Measurements from ENCODE around the gene EFS. TPM values are rescaled to one million over a fixed set of nuclear protein-coding genes. Genes with fewer than 3 reads are reported as not detected.
"Not testable (repeated sequence)": the region's sequence is repeated elsewhere in the genome, so short reads cannot be mapped to it uniquely, and the experiment has no call there.

EFS gene
- total RNA-seq, 1 donor from 2014 or later: 15.5 TPM

GRCh38 chr14:23399136-23399535 lies 34.2 kb upstream of the EFS start:
- no peak for DNase-seq (ENCODE audit: low spot score)

GRCh38 chr14:23398348-23398747 lies 33.4 kb upstream of the EFS start:
- no peak for DNase-seq (ENCODE audit: low spot score)

DNA sequence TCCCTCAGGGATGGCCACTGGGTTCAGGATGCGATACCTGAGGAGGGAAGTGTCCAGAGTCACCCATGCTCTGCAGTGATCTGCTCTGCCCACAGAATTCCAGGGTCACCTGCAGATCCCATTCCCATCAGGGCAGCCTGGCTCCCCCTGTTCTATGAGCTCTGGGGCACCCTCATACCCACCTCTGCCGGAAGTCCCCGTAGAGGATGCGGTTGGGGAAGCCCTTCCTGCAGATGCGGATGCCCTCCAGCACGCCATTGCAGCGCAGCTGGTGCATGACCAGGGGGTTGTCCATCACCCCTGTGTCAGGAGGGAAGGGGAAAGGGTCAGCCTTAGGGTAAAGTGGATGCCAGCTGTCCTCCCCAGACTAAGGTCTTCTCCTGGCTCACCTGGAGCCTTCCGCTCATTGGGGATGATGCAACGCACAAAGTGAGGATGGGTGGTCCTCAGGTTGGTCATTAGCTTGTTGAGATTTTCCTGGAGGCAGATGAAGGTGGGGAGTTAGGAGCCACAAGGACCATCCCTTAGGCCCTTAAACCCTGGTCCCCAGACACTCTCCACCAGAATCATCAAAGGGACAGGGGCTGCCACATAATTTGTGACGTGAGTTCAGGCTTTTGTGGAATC lies 31.9 kb upstream of the EFS start:
- no peak for DNase-seq (ENCODE audit: low spot score)

DNA sequence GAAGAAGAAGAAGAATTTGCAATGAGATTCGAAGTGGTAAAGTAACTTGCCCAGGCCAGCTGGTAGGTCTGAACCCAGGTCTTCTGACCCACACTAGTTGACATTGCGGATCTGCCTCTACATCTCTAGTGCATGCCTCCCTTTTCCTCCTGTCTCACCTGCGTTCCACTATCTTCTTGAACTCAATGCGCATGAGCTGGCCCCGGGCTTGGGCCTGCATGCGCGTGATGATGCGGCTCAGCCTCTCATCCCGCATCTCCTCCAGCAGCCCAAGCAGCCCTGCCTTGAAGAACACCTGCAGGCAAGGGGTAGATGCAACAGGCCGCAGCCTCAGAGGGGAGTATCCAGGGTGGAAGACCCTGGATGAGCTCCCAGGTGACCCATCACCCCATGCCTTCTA lies 31.2 kb upstream of the EFS start:
- DNase-seq (ENCODE audit: low spot score): no peak

- DNase-seq (ENCODE audit: low spot score): no peak
Measured at GRCh38 chr14:23392613-23393012, 27.6 kb upstream of the EFS start.

DNA sequence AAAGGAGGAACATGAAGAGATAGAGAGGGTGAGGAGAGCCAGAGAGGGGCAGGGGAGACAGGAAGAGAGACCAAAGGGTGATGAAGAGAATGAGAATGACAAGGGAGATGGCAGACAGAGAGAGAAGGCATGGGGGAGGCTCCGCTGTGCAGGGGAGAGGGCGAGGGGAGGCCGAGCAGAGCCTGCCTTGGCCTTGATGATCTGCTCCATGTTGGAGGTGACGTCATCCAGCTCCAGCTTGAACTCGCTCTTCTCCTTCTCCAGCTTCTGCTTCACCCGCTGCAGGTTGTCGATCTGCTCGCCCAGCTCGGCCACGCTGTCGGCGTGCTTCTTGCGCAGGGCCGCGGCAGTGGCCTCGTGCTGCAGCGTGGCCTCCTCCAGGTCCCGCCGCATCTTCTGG lies 24.9 kb upstream of the EFS start:
- DNase-seq (ENCODE audit: low spot score): not testable (repeated sequence)

GRCh38 chr14:23389396-23389795 lies 24.4 kb upstream of the EFS start:
- DNase-seq (ENCODE audit: low spot score): no peak

GRCh38 chr14:23388996-23389395 lies 24.0 kb upstream of the EFS start:
- DNase-seq (ENCODE audit: low spot score): no peak

- DNase-seq (ENCODE audit: low spot score): no peak
Measured at GRCh38 chr14:23387916-23388882, 23.2 kb upstream of the EFS start.

- DNase-seq (ENCODE audit: low spot score): no peak
Measured at GRCh38 chr14:23386999-23387398, 22.0 kb upstream of the EFS start.

GRCh38 chr14:23386266-23386657 lies 21.3 kb upstream of the EFS start:
- not testable (repeated sequence) for DNase-seq (ENCODE audit: low spot score)

DNA sequence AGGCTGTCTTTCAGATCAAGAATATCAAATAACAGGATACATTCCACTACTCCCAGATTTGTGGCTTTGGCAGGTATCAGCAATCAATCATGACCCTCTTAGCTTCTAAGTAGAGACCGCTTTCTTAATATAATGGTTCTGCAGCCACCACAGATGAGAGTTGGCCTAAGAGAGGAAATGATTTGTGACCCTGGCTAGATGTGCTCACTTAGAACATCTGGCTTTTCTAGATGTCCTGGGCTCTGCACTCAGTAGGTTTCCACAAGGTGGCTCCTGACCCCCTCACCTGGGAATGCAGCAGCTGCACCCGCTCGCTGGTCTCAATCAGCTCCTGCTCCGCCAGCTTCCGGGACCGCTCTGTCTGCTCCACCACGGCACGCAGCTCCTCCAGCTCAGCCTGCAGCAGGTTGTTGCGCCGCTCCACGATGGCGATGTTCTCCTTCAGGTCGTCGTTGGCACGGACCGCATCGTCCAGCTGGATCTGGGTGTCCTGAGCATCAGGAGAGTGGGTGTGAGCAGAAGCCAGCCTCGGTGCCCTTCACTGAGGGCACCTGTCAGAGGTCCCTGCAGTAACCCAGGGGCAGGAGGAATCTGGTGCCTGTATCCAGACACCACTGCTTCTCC lies 20.8 kb upstream of the EFS start:
- DNase-seq (ENCODE audit: low spot score): no peak

- no peak for DNase-seq (ENCODE audit: low spot score)
Measured at GRCh38 chr14:23385244-23385641, 20.3 kb upstream of the EFS start.

DNA sequence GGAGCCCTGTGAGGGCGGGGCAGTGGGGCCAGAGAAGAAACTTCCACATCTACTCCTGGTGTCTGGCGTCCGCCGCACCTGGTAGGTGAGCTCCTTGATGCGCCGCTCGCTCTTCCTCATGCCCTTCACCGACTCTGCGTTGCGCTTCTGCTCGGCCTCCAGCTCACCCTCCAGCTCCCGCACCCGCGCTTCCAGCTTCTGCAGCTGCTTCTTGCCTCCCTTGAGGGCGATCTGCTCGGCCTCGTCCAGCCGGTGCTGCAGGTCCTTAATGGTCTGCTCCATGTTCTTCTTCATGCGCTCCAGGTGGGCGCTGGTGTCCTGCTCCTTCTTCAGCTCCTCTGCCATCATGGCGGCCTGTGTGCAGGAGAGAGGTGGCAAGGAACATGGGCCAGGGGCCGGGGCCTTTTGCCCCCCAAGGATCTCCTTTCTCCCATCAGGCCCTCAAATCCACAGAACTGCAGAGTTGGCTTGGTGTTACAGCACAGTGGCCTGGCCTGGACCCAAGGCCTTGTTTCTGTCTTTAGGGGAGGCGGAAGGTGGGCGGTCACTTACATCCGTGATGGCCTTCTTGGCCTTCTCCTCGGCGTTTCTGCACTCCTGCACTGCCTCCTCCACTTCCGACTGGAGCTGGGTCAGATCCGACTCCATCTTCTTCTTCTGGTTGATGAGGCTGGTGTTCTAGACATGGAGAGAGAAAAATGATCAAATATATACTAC lies 19.6 kb upstream of the EFS start:
- no peak for DNase-seq (ENCODE audit: low spot score)

DNA sequence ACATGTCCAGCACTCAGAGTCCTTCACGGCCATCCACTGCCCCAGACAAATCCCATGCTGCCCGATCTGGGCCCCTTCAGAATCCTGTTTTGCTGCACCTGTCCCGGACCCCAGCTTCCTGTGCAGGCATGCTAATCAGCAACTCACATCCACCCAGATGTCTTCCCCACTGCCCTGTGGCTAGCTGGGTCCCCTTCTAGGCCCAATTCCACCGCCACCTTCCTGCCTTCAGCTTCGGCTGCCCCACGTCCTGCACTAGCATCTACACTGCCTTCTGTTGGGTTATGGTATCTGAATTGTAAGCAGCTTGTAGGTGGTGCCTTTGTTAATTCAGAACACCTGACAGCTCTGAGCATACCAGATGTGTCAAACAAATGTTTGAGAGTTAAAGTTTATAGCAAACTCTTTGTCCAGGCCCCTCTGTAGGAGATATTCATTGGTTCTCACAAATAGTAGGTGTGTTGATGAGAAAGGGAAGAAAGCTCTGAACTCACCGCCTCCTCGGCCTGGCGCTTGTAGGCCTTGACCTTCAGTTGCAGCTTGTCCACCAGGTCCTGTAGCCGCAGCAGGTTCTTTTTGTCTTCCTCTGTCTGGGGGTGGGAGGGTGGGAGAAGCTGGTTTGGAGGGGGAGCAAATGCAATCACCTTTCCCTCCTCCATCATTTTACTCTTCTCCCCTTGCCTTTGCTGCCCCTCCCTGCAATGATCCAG lies 17.9 kb upstream of the EFS start:
- DNase-seq (ENCODE audit: low spot score): no peak

DNA sequence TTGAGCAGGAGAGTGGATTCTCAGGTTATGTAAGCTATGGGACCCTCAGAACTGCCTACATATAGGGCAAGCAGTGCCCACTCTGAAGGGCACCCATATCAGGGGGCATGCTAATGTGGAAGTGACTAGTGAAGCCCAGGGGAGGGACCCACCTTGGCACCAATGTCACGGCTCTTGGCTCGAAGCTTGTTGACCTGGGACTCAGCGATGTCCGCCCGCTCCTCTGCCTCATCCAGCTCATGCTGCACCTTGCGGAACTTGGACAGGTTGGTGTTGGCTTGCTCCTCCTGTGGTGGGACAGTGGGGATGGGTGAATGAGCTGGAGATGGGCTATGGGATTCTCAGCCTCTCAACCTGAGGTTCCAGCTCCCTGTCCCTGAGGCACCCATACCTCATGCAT lies 17.3 kb upstream of the EFS start:
- DNase-seq (ENCODE audit: low spot score): no peak

GRCh38 chr14:23381871-23382270 lies 16.9 kb upstream of the EFS start:
- no peak for DNase-seq (ENCODE audit: low spot score)

- DNase-seq (ENCODE audit: low spot score): no peak
Measured at GRCh38 chr14:23380976-23381375, 16.0 kb upstream of the EFS start.

- no peak for DNase-seq (ENCODE audit: low spot score)
Measured at GRCh38 chr14:23380197-23380914, 15.4 kb upstream of the EFS start.
